ENCODE results near the gene XAF1.
A peak's percentile ranks its signal among the peaks of the same experiment; 100 is the strongest.

The XAF1 gene

GRCh38 chr17:6711081-6711674 lies 44.7 kb upstream of the XAF1 start:
- no peak for TF ChIP-seq CTCF (IDR thresholded peaks at IDR 0.05; ENCODE audit: insufficient read depth, low read length, poor library complexity, severe bottlenecking)
- H3K4me3 ChIP-seq (replicated peaks; ENCODE audit: low read depth, low read length): no peak overlapping the region
- H3K36me3 ChIP-seq (ENCODE audit: control insufficient read depth, insufficient read depth, low read length): no peaks in the 10 kb centered on the region
- no peak for DNase-seq (ENCODE audit: extremely low read depth, insufficient read length)
- H3K27me3 ChIP-seq (replicated peaks; ENCODE audit: control insufficient read depth, insufficient read depth, low read length): no peaks in the 10 kb centered on the region; the same call in none of the 2 replicates

DNA sequence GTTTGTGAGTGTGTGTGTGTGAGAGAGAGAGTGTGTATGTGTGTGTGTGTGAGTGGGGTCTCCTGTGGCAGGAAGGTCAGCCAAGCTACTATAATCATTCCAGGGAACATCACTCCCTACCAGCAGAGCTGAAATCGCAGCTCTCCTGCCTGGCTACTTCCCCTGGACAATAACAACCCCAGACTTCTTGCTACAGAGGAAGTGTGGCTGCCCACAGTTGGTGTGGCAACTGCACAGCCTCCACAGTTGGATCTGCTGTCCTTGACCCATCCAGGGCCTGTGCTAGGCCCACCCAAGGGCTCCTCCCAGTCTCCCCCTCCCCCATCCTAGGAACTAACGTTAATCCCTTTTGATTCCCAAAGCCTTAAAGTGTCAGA lies 44.2 kb upstream of the XAF1 start:
- Histone ChIP-seq H3K27me3 (replicated peaks; ENCODE audit: control insufficient read depth, insufficient read depth, low read length) (no peaks in the 10 kb centered on the region; the same call in none of the 2 replicates), H3K36me3 (ENCODE audit: control insufficient read depth, insufficient read depth, low read length) (no peaks in the 10 kb centered on the region), H3K4me3 (replicated peaks; ENCODE audit: low read depth, low read length) (no peak overlapping the region)
- DNase-seq (ENCODE audit: extremely low read depth, insufficient read length): no peak
- TF ChIP-seq CTCF (IDR thresholded peaks at IDR 0.05; ENCODE audit: insufficient read depth, low read length, poor library complexity, severe bottlenecking): no peak

DNA sequence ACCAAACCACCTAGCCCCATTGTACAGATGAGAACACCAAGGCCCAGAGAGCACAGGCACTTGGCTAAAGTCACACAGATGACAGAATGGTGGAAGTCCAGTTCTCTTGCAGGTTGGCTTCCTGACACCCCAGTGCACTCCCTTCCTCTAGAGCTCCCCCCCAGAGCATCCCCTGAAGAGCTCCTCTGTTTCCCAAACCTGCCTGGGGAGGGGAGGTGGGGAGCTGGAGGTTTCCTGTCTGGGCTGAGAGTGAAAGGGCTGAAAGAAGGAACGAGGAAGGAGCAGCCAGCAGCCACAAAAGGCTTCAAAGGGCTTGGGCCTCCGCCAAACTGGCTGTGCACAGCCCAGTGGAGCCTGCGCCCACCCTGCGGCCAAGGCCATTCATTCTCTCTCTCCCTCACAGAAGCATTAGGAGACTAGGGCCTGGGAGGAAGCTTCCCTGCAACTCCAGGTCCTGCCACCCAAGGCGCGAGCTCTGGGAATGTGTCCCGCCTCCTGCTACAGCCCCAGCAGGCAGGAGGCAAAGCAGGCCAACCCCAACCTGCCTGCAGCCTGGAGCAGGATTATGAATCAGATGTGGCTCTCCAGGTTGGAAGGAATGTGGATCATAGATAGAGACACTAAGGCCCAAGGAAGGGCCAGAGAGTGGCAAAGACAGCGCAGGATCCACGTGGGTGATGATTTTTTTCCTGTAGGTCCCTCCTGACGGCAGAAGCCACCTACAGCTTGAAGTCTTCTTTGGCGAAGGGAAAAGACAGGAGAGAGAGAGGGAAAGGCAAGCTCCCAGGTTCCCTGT lies 43.6 kb upstream of the XAF1 start:
- H3K27me3 ChIP-seq (replicated peaks; ENCODE audit: control insufficient read depth, insufficient read depth, low read length): no peaks in the 10 kb centered on the region; the same call in none of the 2 replicates
- no peaks in the 10 kb centered on the region for H3K36me3 ChIP-seq (ENCODE audit: control insufficient read depth, insufficient read depth, low read length)
- no peak for TF ChIP-seq CTCF (IDR thresholded peaks at IDR 0.05; ENCODE audit: insufficient read depth, low read length, poor library complexity, severe bottlenecking)
- H3K4me3 ChIP-seq (replicated peaks; ENCODE audit: low read depth, low read length): no peak overlapping the region
- DNase-seq (ENCODE audit: extremely low read depth, insufficient read length): no peak

GRCh38 chr17:6712854-6713129 lies 43.1 kb upstream of the XAF1 start:
- DNase-seq (ENCODE audit: extremely low read depth, insufficient read length): no peak
- TF ChIP-seq CTCF (IDR thresholded peaks at IDR 0.05; ENCODE audit: insufficient read depth, low read length, poor library complexity, severe bottlenecking): no peak
- no peaks in the 10 kb centered on the region for H3K36me3 ChIP-seq (ENCODE audit: control insufficient read depth, insufficient read depth, low read length)
- no peak overlapping the region for H3K4me3 ChIP-seq (replicated peaks; ENCODE audit: low read depth, low read length)
- H3K27me3 ChIP-seq (replicated peaks; ENCODE audit: control insufficient read depth, insufficient read depth, low read length): no peaks in the 10 kb centered on the region; the same call in none of the 2 replicates

- no peak for DNase-seq (ENCODE audit: extremely low read depth, insufficient read length)
- H3K36me3 ChIP-seq (ENCODE audit: control insufficient read depth, insufficient read depth, low read length): no peaks in the 10 kb centered on the region
- no peak within 1 kb of the TSS for H3K4me3 ChIP-seq (replicated peaks; ENCODE audit: low read depth, low read length)
- H3K27me3 ChIP-seq (replicated peaks; ENCODE audit: control insufficient read depth, insufficient read depth, low read length): no peaks in the 10 kb centered on the region; the same call in none of the 2 replicates
- TF ChIP-seq CTCF (IDR thresholded peaks at IDR 0.05; ENCODE audit: insufficient read depth, low read length, poor library complexity, severe bottlenecking): peak; percentile 16
Observed at GRCh38 chr17:6713130-6713917, 42.5 kb upstream of the XAF1 start, which contains the start of gene SLC13A5. SLC13A5 (minus strand) TSS chr17:6713369; CDS start chr17:6713333, 36 bp downstream.
